HG02852 (cell line): ENCODE results near the gene UBE2L3.
"Not testable (repeated sequence)": the region's sequence is repeated elsewhere in the genome, so short reads cannot be mapped to it uniquely, and the experiment has no call there.

ENCODE experiments used
- ATAC-seq: cut with Tn5 transposase; IDR thresholded peaks from one replicate; pipeline ENCODE4 v1.9.1; 2021; ENCODE audit warnings: mild to moderate bottlenecking, moderate library complexity; ENCODE audit not compliant: unreplicated experiment

UBE2L3 gene

GRCh38 chr22:21626073-21626734 lies 58.7 kb downstream of the UBE2L3 start:
- ATAC-seq, result no peak

GRCh38 chr22:21626735-21627469 lies 59.4 kb downstream of the UBE2L3 start:
- no peak for ATAC-seq

- no peak for ATAC-seq
Observed at GRCh38 chr22:21628386-21629254, 61.1 kb downstream of the UBE2L3 start.

GRCh38 chr22:21629255-21630149 lies 62.0 kb downstream of the UBE2L3 start, which contains the start of gene YDJC:
TSS of gene YDJC (minus strand) at chr22:21630022. CDS start at chr22:21630014, 8 bp downstream.
- ATAC-seq, result peak; percentile 77

GRCh38 chr22:21631025-21631424 lies 63.5 kb downstream of the UBE2L3 start:
- no peak for ATAC-seq

- no peak for ATAC-seq
Observed at GRCh38 chr22:21632237-21632895, 64.9 kb downstream of the UBE2L3 start, which contains the start of gene CCDC116. TSS of gene CCDC116 (plus strand) at chr22:21632760. CDS start at chr22:21633182, 422 bp downstream.

DNA sequence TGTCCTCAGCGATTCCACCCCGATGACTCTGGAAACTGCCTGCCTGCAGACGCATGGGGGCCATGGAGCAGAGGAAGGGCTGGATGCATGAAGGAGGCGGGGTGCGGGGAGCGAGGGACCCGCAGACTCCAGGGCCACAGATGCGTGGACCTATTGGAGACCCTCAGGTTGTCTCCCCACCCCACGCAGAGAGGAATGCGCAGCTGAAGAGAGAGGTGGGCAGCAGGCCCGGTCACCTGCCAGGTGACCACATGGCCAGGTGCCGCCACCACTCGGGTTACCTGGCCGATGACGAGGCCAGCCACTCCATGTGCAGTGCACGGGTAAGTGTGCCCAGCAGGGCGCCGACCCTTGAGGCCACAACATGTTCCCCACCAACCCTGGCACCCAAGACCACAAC lies 65.4 kb downstream of the UBE2L3 start:
- ATAC-seq, result no peak

GRCh38 chr22:21633481-21633880 lies 66.0 kb downstream of the UBE2L3 start:
- ATAC-seq, result no peak

DNA sequence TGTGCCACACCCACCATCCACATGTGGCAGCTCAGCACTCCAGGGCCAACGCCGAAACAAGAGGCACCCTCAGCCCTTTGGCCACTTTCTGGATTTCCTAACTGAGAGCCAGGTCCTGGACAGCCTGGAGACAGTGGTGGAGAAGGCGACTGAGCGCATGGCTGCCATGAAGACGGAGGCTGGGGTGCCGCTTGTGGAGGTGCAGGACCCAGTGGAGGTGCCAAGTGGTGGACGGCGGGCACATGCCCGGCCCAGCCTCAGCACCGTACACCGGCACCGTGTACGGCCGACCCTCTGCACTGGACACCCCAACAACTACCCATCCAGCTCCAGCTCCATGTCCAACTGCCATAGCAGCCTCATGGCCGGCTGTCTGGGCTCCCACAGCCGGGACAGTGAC lies 66.6 kb downstream of the UBE2L3 start:
- no peak for ATAC-seq

DNA sequence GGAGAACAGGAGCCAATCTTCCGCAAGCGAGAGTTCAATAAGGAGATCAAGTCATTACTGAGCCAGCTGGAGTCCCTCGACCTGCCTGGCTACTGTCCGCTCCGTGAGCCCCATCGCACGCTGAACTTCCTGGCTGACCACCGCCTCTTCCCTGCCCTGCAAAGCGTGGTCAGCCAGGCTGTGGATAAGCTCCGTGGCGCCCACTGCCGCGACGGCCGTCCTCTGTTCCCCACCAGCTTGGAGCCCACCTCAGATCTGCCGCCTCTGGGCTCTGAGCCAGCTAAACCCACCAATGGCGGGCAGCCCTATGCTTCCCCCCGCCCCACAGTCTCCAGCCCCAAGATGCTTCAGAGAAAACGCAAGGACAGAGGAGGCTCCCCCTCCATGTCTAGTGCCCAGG lies 67.3 kb downstream of the UBE2L3 start:
- no peak for ATAC-seq

DNA sequence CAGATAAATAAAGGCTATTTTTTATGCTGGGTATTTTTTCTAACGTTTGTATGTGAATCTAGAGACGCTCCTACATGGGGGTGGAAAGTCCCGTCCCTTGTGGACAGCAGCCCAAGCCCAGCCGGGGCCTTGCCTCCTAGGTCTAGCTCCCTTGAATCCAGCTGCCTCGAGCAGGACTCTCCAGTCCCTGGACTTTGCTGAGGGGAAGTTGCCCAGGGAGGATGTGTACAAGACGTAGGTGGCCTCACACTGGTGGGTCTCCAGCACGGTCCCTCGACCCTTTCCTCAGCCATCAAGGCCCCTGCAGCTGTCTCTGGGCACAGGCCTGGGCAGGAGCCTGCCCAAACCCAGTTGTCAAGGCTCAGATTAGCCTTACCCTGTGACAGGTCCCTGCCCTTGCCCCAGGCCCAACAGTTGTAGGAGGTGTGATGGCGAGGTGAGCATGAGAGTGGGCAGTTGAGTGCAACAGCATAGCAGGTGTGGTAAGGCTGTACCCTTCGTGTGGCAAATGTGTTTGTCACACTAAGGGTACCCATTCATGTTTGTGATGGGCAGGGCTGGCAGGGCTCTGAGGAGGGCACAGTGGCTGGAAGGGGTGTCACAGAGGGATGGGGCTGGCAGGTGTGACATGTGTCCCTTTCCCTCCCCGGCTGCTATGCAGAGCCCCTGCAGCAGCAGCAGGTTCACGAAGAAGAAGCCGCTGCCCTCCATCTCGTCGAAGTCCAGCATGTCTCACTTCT lies 68.4 kb downstream of the UBE2L3 start:
- ATAC-seq, result no peak

- ATAC-seq, result no peak
Observed at GRCh38 chr22:21636629-21637218, 69.2 kb downstream of the UBE2L3 start.

GRCh38 chr22:21637450-21637849 lies 69.9 kb downstream of the UBE2L3 start:
- not testable (repeated sequence) for ATAC-seq

DNA sequence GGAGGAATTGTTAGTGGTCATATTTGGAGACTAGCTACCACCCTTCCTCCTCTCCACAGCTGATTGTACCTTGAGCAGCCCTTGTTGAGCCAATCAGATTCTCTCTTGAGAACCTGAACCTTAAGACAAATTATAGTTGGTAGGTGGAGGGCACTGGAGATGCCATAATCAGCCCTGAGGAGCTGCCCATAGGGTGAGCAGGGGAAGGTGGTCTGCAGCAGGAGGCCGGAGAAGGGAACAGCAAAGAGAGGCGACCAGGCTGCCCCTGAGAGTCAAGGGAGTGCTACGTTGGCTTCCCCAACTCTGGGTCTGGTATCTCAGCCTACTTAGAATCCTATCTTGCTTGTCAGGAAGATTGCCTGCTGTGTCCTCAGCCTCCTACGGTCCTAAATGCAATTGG lies 71.8 kb downstream of the UBE2L3 start:
- no peak for ATAC-seq

GRCh38 chr22:21640810-21641209 lies 73.3 kb downstream of the UBE2L3 start:
- no peak for ATAC-seq

DNA sequence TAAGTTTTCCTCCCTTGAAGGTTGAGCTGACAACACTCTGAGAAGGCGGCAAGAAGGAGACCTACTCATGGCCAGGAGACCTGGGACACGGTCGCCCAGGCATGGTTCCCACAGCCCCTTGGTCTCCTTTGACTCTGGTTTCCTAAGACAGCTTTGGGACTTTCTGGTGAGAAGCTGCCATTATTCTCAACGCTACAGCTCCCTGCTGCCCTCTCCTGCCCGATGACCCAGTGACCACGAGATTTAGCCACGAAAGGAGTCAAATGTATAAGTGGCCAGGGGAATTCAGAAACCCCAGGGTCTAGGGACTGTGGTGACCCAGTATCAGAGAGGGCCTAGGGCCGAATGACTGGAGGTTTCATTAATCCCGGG lies 73.9 kb downstream of the UBE2L3 start:
- ATAC-seq, result no peak

DNA sequence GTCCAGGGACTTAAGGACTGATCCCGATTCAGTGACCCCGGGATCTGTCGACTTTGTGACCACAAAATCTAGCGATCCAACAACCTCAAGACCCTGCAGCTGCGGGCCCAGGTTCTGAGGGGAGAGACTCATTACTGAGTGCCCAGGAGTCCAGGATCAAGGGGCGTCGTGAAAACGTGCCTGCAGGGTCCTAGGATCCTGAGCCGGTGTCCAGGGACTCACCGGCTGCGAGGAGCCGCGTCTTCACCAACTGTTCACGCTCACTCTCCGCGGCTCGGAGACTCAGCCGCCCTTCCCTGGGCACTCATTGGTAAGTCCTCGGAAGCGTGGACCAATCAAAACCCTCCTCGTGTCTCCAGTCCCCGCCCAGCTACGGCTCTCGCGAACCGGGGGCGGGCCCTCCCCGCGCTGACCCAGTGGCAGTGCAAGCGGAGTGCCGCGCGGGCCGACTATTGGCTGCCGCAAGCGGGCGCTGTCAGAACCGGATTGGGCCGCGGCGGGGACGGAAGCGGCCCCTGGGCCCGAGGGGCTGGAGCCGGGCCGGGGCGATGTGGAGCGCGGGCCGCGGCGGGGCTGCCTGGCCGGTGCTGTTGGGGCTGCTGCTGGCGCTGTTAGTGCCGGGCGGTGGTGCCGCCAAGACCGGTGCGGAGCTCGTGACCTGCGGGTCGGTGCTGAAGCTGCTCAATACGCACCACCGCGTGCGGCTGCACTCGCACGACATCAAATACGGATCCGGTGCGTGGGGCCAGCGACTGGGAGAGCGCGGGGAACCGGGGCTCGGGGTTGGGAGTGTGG lies 74.5 kb downstream of the UBE2L3 start, which contains the start of gene SDF2L1:
SDF2L1 (plus strand) TSS at position 514 of the 795 bp plus-strand sequence; CDS start at position 549, 35 bp downstream.
- ATAC-seq, result peak; percentile 90
